ENCODE results near the gene LRFN2.

Gene LRFN2

DNA sequence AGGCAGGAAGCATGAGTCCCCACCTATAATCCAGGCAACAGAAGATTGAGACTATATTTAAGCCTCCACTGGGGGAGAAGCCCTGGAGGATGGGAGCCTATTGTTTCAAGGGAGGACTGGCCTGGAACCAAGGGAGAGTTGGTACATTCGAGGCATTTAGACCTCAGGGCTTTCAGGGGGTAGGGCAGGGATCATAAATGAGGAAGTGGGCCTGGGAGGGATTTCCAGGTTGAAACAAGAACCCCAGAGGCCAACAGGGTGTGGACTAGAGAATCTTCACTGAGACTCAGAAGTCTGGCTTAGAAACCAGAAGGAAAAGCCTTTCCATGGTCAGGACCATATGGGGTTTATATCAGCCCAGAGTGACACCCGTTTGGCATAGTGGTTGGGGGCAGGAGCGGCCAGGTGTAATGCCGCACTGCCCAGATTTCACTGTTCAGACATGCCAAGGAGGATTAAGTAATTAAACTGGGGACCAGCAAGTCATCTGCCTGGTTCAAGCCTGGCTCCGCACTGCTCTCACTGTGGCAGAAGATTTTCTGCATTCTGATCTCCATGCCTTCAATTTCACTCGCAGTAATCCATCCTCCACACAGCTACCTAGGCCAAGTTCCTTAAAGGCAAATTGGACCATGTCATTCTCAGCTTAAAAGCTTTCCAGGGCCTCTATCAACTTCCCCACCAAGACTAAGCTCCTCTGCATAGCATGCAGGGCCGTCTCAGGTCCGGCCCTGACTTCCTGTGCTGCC, 17.8 kb downstream of the LRFN2 start:
- Histone ChIP-seq H3K27me3 (ENCODE audit: control insufficient read depth in 1 of 2, insufficient read depth in 2 of 2, low read length in 2 of 2) (no peaks in the 10 kb centered on the region), H3K9ac (ENCODE audit: low read length in 2 of 2) (no peak overlapping the region), H3K36me3 (ENCODE audit: control insufficient read depth in 2 of 2, insufficient read depth in 2 of 2, low read length in 2 of 2) (no peaks in the 10 kb centered on the region), H3K4me3 (ENCODE audit: low read length in 2 of 2) (no peak overlapping the region), H3K9me3 (ENCODE audit: control insufficient read depth in 2 of 2, low read length in 2 of 2) (no peaks in the 10 kb centered on the region), H3K27ac (ENCODE audit: low read length) (no peak overlapping the region), H3K4me1 (ENCODE audit: control insufficient read depth, insufficient read depth, low read length) (no peaks in the 10 kb centered on the region)

DNA sequence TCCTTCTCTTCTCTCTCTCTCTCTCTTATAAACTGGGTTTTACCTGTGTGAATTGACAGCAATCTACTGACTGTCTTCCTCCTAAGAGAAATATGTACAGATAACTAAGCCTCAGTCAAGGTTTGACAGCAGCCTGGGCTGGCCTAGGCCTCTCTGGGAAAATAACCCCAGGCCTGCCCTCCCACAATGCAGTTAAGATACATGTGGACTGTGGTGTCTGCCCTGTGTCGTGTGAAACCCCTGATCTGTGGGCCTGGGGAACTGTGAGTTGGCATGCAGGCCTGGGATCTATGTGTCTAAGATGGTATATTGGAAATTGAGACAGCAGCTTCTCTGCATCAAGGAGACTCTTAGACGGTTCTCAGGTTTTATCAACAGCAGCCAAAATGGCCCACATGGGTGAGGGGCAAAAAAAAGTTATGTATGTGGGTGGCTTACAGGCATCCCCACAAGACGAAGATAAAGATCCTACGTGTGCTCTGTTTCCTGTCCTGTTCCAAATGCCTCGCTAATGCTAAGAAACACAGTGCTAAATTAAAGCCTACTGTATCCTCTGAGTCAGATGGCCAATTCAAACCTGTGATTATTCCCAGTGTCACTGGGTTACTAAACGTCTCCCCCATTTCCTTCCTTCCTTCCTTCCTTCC, 19.0 kb downstream of the LRFN2 start:
- peaks cover 0 to 3% of the 10 kb centered on the region in 2 donors for H3K9me3 ChIP-seq (ENCODE audit: control insufficient read depth in 2 of 2, low read length in 2 of 2)
- no peaks in the 10 kb centered on the region for H3K36me3 ChIP-seq (ENCODE audit: control insufficient read depth in 2 of 2, insufficient read depth in 2 of 2, low read length in 2 of 2)
- H3K4me1 ChIP-seq (ENCODE audit: control insufficient read depth, insufficient read depth, low read length) = no peaks in the 10 kb centered on the region
- H3K27ac ChIP-seq (ENCODE audit: low read length) = no peak overlapping the region
- no peak overlapping the region for H3K9ac ChIP-seq (ENCODE audit: low read length in 2 of 2)
- H3K27me3 ChIP-seq (ENCODE audit: control insufficient read depth in 1 of 2, insufficient read depth in 2 of 2, low read length in 2 of 2) = no peaks in the 10 kb centered on the region
- no peak overlapping the region for H3K4me3 ChIP-seq (ENCODE audit: low read length in 2 of 2)

GRCh38 chr6:40563111-40563510, 24.1 kb downstream of the LRFN2 start:
- Histone ChIP-seq H3K36me3 (ENCODE audit: control insufficient read depth in 2 of 2, insufficient read depth in 2 of 2, low read length in 2 of 2) (no peaks in the 10 kb centered on the region), H3K4me3 (ENCODE audit: low read length in 2 of 2) (no peak overlapping the region), H3K9ac (ENCODE audit: low read length in 2 of 2) (no peak overlapping the region), H3K27me3 (ENCODE audit: control insufficient read depth in 1 of 2, insufficient read depth in 2 of 2, low read length in 2 of 2) (peaks cover 0 to 4% of the 10 kb centered on the region in 2 donors), H3K9me3 (ENCODE audit: control insufficient read depth in 2 of 2, low read length in 2 of 2) (peaks cover 0 to 3% of the 10 kb centered on the region in 2 donors), H3K27ac (ENCODE audit: low read length) (no peak overlapping the region), H3K4me1 (ENCODE audit: control insufficient read depth, insufficient read depth, low read length) (no peaks in the 10 kb centered on the region)

- no peak overlapping the region for H3K9ac ChIP-seq (ENCODE audit: low read length in 2 of 2)
- H3K27me3 ChIP-seq (ENCODE audit: control insufficient read depth in 1 of 2, insufficient read depth in 2 of 2, low read length in 2 of 2) = peaks cover 0 to 4% of the 10 kb centered on the region in 2 donors
- H3K27ac ChIP-seq (ENCODE audit: low read length) = no peak overlapping the region
- H3K9me3 ChIP-seq (ENCODE audit: control insufficient read depth in 2 of 2, low read length in 2 of 2) = peaks cover 0 to under 1% of the 10 kb centered on the region in 2 donors
- H3K4me1 ChIP-seq (ENCODE audit: control insufficient read depth, insufficient read depth, low read length) = no peaks in the 10 kb centered on the region
- no peak overlapping the region for H3K4me3 ChIP-seq (ENCODE audit: low read length in 2 of 2)
- H3K36me3 ChIP-seq (ENCODE audit: control insufficient read depth in 2 of 2, insufficient read depth in 2 of 2, low read length in 2 of 2) = no peaks in the 10 kb centered on the region
Measured at GRCh38 chr6:40559056-40559455, 28.1 kb downstream of the LRFN2 start.

GRCh38 chr6:40558102-40558501, 29.1 kb downstream of the LRFN2 start:
- Histone ChIP-seq H3K9me3 (ENCODE audit: control insufficient read depth in 2 of 2, low read length in 2 of 2) (no peaks in the 10 kb centered on the region), H3K27me3 (ENCODE audit: control insufficient read depth in 1 of 2, insufficient read depth in 2 of 2, low read length in 2 of 2) (peaks cover 0 to 4% of the 10 kb centered on the region in 2 donors), H3K4me1 (ENCODE audit: control insufficient read depth, insufficient read depth, low read length) (no peaks in the 10 kb centered on the region), H3K4me3 (ENCODE audit: low read length in 2 of 2) (no peak overlapping the region), H3K27ac (ENCODE audit: low read length) (no peak overlapping the region), H3K36me3 (ENCODE audit: control insufficient read depth in 2 of 2, insufficient read depth in 2 of 2, low read length in 2 of 2) (no peaks in the 10 kb centered on the region), H3K9ac (ENCODE audit: low read length in 2 of 2) (no peak overlapping the region)

- Histone ChIP-seq H3K27ac (ENCODE audit: low read length) (no peak overlapping the region), H3K4me1 (ENCODE audit: control insufficient read depth, insufficient read depth, low read length) (no peaks in the 10 kb centered on the region), H3K36me3 (ENCODE audit: control insufficient read depth in 2 of 2, insufficient read depth in 2 of 2, low read length in 2 of 2) (no peaks in the 10 kb centered on the region), H3K27me3 (ENCODE audit: control insufficient read depth in 1 of 2, insufficient read depth in 2 of 2, low read length in 2 of 2) (peaks cover 0 to under 1% of the 10 kb centered on the region in 2 donors), H3K9me3 (ENCODE audit: control insufficient read depth in 2 of 2, low read length in 2 of 2) (no peaks in the 10 kb centered on the region), H3K9ac (ENCODE audit: low read length in 2 of 2) (no peak overlapping the region), H3K4me3 (ENCODE audit: low read length in 2 of 2) (no peak overlapping the region)
Measured at GRCh38 chr6:40556881-40557280, 30.3 kb downstream of the LRFN2 start.

GRCh38 chr6:40556023-40556422, 31.1 kb downstream of the LRFN2 start:
- H3K9ac ChIP-seq (ENCODE audit: low read length in 2 of 2) = no peak overlapping the region
- no peaks in the 10 kb centered on the region for H3K27me3 ChIP-seq (ENCODE audit: control insufficient read depth in 1 of 2, insufficient read depth in 2 of 2, low read length in 2 of 2)
- H3K36me3 ChIP-seq (ENCODE audit: control insufficient read depth in 2 of 2, insufficient read depth in 2 of 2, low read length in 2 of 2) = no peaks in the 10 kb centered on the region
- H3K27ac ChIP-seq (ENCODE audit: low read length) = no peak overlapping the region
- H3K9me3 ChIP-seq (ENCODE audit: control insufficient read depth in 2 of 2, low read length in 2 of 2) = no peaks in the 10 kb centered on the region
- no peaks in the 10 kb centered on the region for H3K4me1 ChIP-seq (ENCODE audit: control insufficient read depth, insufficient read depth, low read length)
- H3K4me3 ChIP-seq (ENCODE audit: low read length in 2 of 2) = no peak overlapping the region

DNA sequence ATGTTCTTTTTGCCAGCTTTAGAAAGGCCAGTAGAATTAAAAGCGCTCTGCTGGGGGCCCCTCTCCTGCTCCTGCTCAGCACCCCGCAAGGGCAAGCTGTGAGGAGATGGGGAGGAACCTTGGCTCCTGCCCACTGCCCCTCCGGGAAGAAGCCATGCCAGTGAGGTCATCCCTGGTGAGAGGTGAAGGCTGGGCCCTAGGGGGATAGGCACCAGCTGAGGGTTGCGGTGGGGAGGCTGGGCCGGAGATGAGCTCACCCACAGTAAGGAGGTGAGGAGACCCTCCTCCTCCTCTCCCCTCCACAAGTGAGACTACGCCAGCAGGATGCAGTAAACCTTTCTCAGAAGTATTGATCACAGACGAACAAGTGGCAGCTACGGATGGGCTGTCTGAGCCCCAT, 32.1 kb downstream of the LRFN2 start:
- no peak overlapping the region for H3K4me3 ChIP-seq (ENCODE audit: low read length in 2 of 2)
- H3K9me3 ChIP-seq (ENCODE audit: control insufficient read depth in 2 of 2, low read length in 2 of 2) = no peaks in the 10 kb centered on the region
- no peaks in the 10 kb centered on the region for H3K27me3 ChIP-seq (ENCODE audit: control insufficient read depth in 1 of 2, insufficient read depth in 2 of 2, low read length in 2 of 2)
- H3K27ac ChIP-seq (ENCODE audit: low read length) = no peak overlapping the region
- H3K36me3 ChIP-seq (ENCODE audit: control insufficient read depth in 2 of 2, insufficient read depth in 2 of 2, low read length in 2 of 2) = no peaks in the 10 kb centered on the region
- H3K4me1 ChIP-seq (ENCODE audit: control insufficient read depth, insufficient read depth, low read length) = no peaks in the 10 kb centered on the region
- H3K9ac ChIP-seq (ENCODE audit: low read length in 2 of 2) = no peak overlapping the region

- Histone ChIP-seq H3K36me3 (ENCODE audit: control insufficient read depth in 2 of 2, insufficient read depth in 2 of 2, low read length in 2 of 2) (no peaks in the 10 kb centered on the region), H3K27me3 (ENCODE audit: control insufficient read depth in 1 of 2, insufficient read depth in 2 of 2, low read length in 2 of 2) (no peaks in the 10 kb centered on the region), H3K4me1 (ENCODE audit: control insufficient read depth, insufficient read depth, low read length) (no peaks in the 10 kb centered on the region), H3K4me3 (ENCODE audit: low read length in 2 of 2) (no peak overlapping the region), H3K9me3 (ENCODE audit: control insufficient read depth in 2 of 2, low read length in 2 of 2) (no peaks in the 10 kb centered on the region), H3K9ac (ENCODE audit: low read length in 2 of 2) (no peak overlapping the region), H3K27ac (ENCODE audit: low read length) (no peak overlapping the region)
Measured at GRCh38 chr6:40552941-40553340, 34.2 kb downstream of the LRFN2 start.

- Histone ChIP-seq H3K4me1 (ENCODE audit: control insufficient read depth, insufficient read depth, low read length) (no peaks in the 10 kb centered on the region), H3K9me3 (ENCODE audit: control insufficient read depth in 2 of 2, low read length in 2 of 2) (no peaks in the 10 kb centered on the region), H3K27me3 (ENCODE audit: control insufficient read depth in 1 of 2, insufficient read depth in 2 of 2, low read length in 2 of 2) (no peaks in the 10 kb centered on the region), H3K4me3 (ENCODE audit: low read length in 2 of 2) (no peak overlapping the region), H3K36me3 (ENCODE audit: control insufficient read depth in 2 of 2, insufficient read depth in 2 of 2, low read length in 2 of 2) (no peaks in the 10 kb centered on the region), H3K9ac (ENCODE audit: low read length in 2 of 2) (no peak overlapping the region), H3K27ac (ENCODE audit: low read length) (no peak overlapping the region)
Measured at GRCh38 chr6:40551966-40552505, 35.1 kb downstream of the LRFN2 start.

All from stomach smooth muscle (tissue), 2 donors.